Right ventricle myocardium inferior (tissue), 1 donor: Measurements from ENCODE around the gene HTR7. TPM values are rescaled to one million over a fixed set of nuclear protein-coding genes. Genes with fewer than 3 reads are reported as not detected.
"Not testable (repeated sequence)": the region's sequence is repeated elsewhere in the genome, so short reads cannot be mapped to it uniquely, and the experiment has no call there.

Source experiments
- ATAC-seq: fragments of 200-7000 bp; cut with Tn5 transposase; one replicate; pipeline ENCODE4 v1.9.1; 2020; ENCODE audit warnings: mild to moderate bottlenecking, moderate library complexity
- DNase-seq: peaks from one replicate; pipeline ENCODE4 v3.0.0; 2021; ENCODE audit errors: missing footprints
- intact Hi-C: fragments of 100-400 bp; cut with DNase I; formaldehyde crosslinking; loops from one replicate; pipeline ENCODE4 v1.11.0; 2022
- total RNA-seq: library from RNA; stranded (reverse); fragmentation: NEBNext Ultra II Directional; extraction: Animal tissue kit (Norgen Biotek cat#: 25700); gene quantifications from one replicate; pipeline ENCODE4 v1.2.1, GENCODE V29; 2021
- donor health status: DM: no; HTN: yes; CAD: no; lungs with severe emphysema.

HTR7 gene
- total RNA-seq, 1 donor from 2014 or later, result not detected

GRCh38 chr10:90862908-90863514 lies 5.2 kb upstream of the HTR7 start:
- no peak for DNase-seq
- intact Hi-C loops, result loop anchor here (5.0 kb wide), 1 partner anchor 111 kb away; no protein-coding TSS in a partner anchor
- ATAC-seq, result no peak

GRCh38 chr10:90860790-90861189 lies 3.0 kb upstream of the HTR7 start:
- no peak for ATAC-seq
- no peak for DNase-seq
- intact Hi-C loops, result loop anchor here (5.0 kb wide), 1 partner anchor 108 kb away; no protein-coding TSS in a partner anchor

GRCh38 chr10:90859321-90859751 lies 1.5 kb upstream of the HTR7 start:
- intact Hi-C loops, result loop anchor here (2.0 kb wide), 1 partner anchor 1067 kb away; no protein-coding TSS in a partner anchor
- ATAC-seq (no peak), DNase-seq (no peak)

GRCh38 chr10:90858461-90858968 lies 676 bp upstream of the HTR7 start:
- ATAC-seq (no peak), DNase-seq (no peak)
- intact Hi-C loops, result loop anchor here (2.0 kb wide), 1 partner anchor 1066 kb away; no protein-coding TSS in a partner anchor

- intact Hi-C loops, result no loop called here
- DNase-seq (no peak), ATAC-seq (no peak)
These were observed 740 bp downstream of the HTR7 start for GRCh38 chr10:90856964-90857634.

- ATAC-seq, result no peak
- intact Hi-C loops, result no loop called here
- no peak for DNase-seq
These were observed 1.6 kb downstream of the HTR7 start for GRCh38 chr10:90856261-90856660.

GRCh38 chr10:90855126-90855525 lies 2.7 kb downstream of the HTR7 start:
- DNase-seq, result no peak
- ATAC-seq, result no peak
- intact Hi-C loops, result no loop called here

GRCh38 chr10:90849956-90850749 lies 7.7 kb downstream of the HTR7 start:
- DNase-seq, result no peak
- intact Hi-C loops, result no loop called here
- no peak for ATAC-seq

- ATAC-seq (no peak), DNase-seq (no peak)
- intact Hi-C loops, result no loop called here
These were observed 10.4 kb downstream of the HTR7 start for GRCh38 chr10:90847436-90847835.

- DNase-seq (no peak), ATAC-seq (no peak)
- intact Hi-C loops, result no loop called here
These were observed 11.1 kb downstream of the HTR7 start for GRCh38 chr10:90846746-90847145.

GRCh38 chr10:90845726-90846125 lies 12.1 kb downstream of the HTR7 start:
- no peak for DNase-seq
- intact Hi-C loops, result no loop called here
- ATAC-seq, result no peak

GRCh38 chr10:90842725-90843124 lies 15.1 kb downstream of the HTR7 start:
- ATAC-seq (no peak), DNase-seq (no peak)
- intact Hi-C loops, result no loop called here

- ATAC-seq (no peak), DNase-seq (no peak)
- intact Hi-C loops, result no loop called here
These were observed 20.4 kb downstream of the HTR7 start for GRCh38 chr10:90837486-90837885.

- ATAC-seq (no peak), DNase-seq (no peak)
- intact Hi-C loops, result no loop called here
These were observed 23.5 kb downstream of the HTR7 start for GRCh38 chr10:90834326-90834725.

GRCh38 chr10:90832111-90832510 lies 25.7 kb downstream of the HTR7 start:
- intact Hi-C loops, result no loop called here
- DNase-seq, result no peak
- no peak for ATAC-seq

- ATAC-seq (no peak), DNase-seq (no peak)
- intact Hi-C loops, result no loop called here
These were observed 35.3 kb downstream of the HTR7 start for GRCh38 chr10:90822508-90822907.

GRCh38 chr10:90821864-90822263 lies 36.0 kb downstream of the HTR7 start:
- DNase-seq, ATAC-seq, intact Hi-C loops: not testable (repeated sequence)

- intact Hi-C loops, result no loop called here
- ATAC-seq (no peak), DNase-seq (no peak)
These were observed 37.9 kb downstream of the HTR7 start for GRCh38 chr10:90819911-90820310.

- DNase-seq, result no peak
- intact Hi-C loops, result no loop called here
- no peak for ATAC-seq
These were observed 39.1 kb downstream of the HTR7 start for GRCh38 chr10:90818736-90819135.
